Spleen (tissue), 11 donors: ENCODE measurements around the gene FARP1. TPM values are rescaled to one million over a fixed set of nuclear protein-coding genes. Genes with fewer than 3 reads are reported as not detected.
A peak's percentile ranks its signal among the peaks of the same experiment; 100 is the strongest.

ENCODE experiments used
- DNase-seq: peaks from one replicate; pipeline ENCODE4 v3.0.0-alpha.2; 2020
- H3K27ac ChIP-seq, 8 donors: fragments of 200-600 bp; sonication (generic) in 7 of 8; 1 replicate in 4 of 8; 2 replicates in 4 of 8; pipeline versions ENCODE4 v1.5.0 to v1.8.0; 2016 to 2021; ENCODE audit warnings: inconsistent platforms in 4 of 8, mild to moderate bottlenecking in 4 of 8, moderate library complexity in 1 of 8
- H3K27me3 ChIP-seq, 7 donors: fragments of 200-600 bp; sonication (generic) in 6 of 7; replicated peaks in 1 of 7; 1 replicate in 4 of 7; 2 replicates in 3 of 7; pipeline versions ENCODE4 v1.5.0 to v1.8.0; 2016 to 2021; ENCODE audit warnings: inconsistent platforms in 3 of 7, mild to moderate bottlenecking in 1 of 7
- H3K36me3 ChIP-seq, 6 donors: fragments of 200-600 bp; sonication (generic) in 5 of 6; 1 replicate in 4 of 6; 2 replicates in 2 of 6; pipeline versions ENCODE4 v1.5.0 to v1.8.0; 2016 to 2021; ENCODE audit warnings: inconsistent platforms in 2 of 6
- H3K4me1 ChIP-seq, 6 donors: fragments of 200-600 bp; sonication (generic) in 5 of 6; 1 replicate in 3 of 6; 2 replicates in 3 of 6; pipeline versions ENCODE4 v1.5.0 to v1.8.0; 2016 to 2021; ENCODE audit warnings: inconsistent platforms in 3 of 6
- H3K4me3 ChIP-seq, 8 donors: fragments of 200-600 bp; sonication (generic) in 7 of 8; 1 replicate in 4 of 8; 2 replicates in 4 of 8; pipeline versions ENCODE4 v1.5.0 to v1.8.0; 2016 to 2021; ENCODE audit warnings: inconsistent platforms in 4 of 8, mild to moderate bottlenecking in 4 of 8, moderate library complexity in 2 of 8
- H3K9me3 ChIP-seq, 8 donors: fragments of 200-600 bp; sonication (generic) in 7 of 8; 1 replicate in 4 of 8; 2 replicates in 4 of 8; pipeline versions ENCODE4 v1.5.0 to v1.8.0; 2016 to 2021; ENCODE audit warnings: inconsistent platforms in 4 of 8
- CTCF ChIP-seq, 11 experiments: fragments of 200-600 bp in 7 of 11; fragments of 450-650 bp in 4 of 11; sonication (generic) in 4 of 11; IDR thresholded peaks in 8 of 11; conservative IDR thresholded peaks in 3 of 11; 1 replicate in 7 of 11; 2 replicates in 4 of 11; pipeline versions ENCODE4 v1.4.0 to v1.8.0; 2016 to 2021; ENCODE audit warnings: antibody characterized with exemption in 11 of 11, inconsistent platforms in 4 of 11, mild to moderate bottlenecking in 1 of 11
- POLR2A ChIP-seq, 3 donors: fragments of 450-650 bp; IDR thresholded peaks; one replicate each; pipeline ENCODE4 v1.5.1; 2017; ENCODE audit warnings: antibody characterized with exemption in 3 of 3, mild to moderate bottlenecking in 1 of 3
- POLR2AphosphoS5 ChIP-seq, 3 donors: sonication (generic); formaldehyde crosslinking; IDR thresholded peaks; one replicate each; pipeline ENCODE4 v1.5.1; 2017; ENCODE audit warnings: antibody characterized with exemption in 3 of 3
- WGBS, 5 donors: extraction: QIAGEN DNeasy Blood & Tissue Kit in 3 of 5; methylation state at CpG; one replicate each; pipeline versions ENCODE4 v1.1.5 to v1.1.7; 2013 to 2018; 5-methylcytosine and 5-hydroxymethylcytosine counted together
- intact Hi-C: fragments of 100-400 bp; cut with DNase I; formaldehyde crosslinking; loops from one replicate; pipeline ENCODE4 v1.15.0; 2023; ENCODE audit warnings: low total_unique reads
- polyA plus RNA-seq, 3 donors: library from polyadenylated mRNA; stranded (reverse); fragments of 200-250 nt; gene quantifications; one replicate each; pipeline ENCODE4 v1.2.1, GENCODE V29; 2013
- total RNA-seq, 7 donors: library from RNA; depleted of rRNA in 3 of 7; stranded (reverse); fragments of >200 nt in 3 of 7; fragmentation: NEBNext Ultra II Directional in 4 of 7; extraction: Animal tissue kit (Norgen Biotek cat#: 25700) in 4 of 7; gene quantifications; one replicate each; pipeline versions ENCODE4 v1.1.0 to v1.2.1, GENCODE V29; 2016 to 2021
- donor health status: healthy with polysubstance abuse.
- donor health status: DM: no; HTN: no; CAD: no; lungs with moderate emphysema.
- donor health status: DM: no; HTN: no; CAD: no.
- donor health status: Bipolar disorder and iron deficiency.
- donor health status: healthy.
- donor health status: DM: no; HTN: no; CAD: no.
- donor health status: DM: yes; HTN: yes; CAD: no.

FARP1 gene
- total and polyA plus RNA-seq, 10 donors = 3.7 to 60.9 (median 33.0) TPM

GRCh38 chr13:98490195-98490836 lies 347.4 kb downstream of the FARP1 start:
- no peaks in the 10 kb centered on the region for H3K27me3 ChIP-seq
- H3K36me3 ChIP-seq = peaks cover 0 to 11% (median 0%) of the 10 kb centered on the region in 6 donors
- H3K4me1 ChIP-seq = peaks cover 34 to 96% (median 84%) of the 10 kb centered on the region in 6 donors
- TF ChIP-seq POLR2A (IDR thresholded peaks at IDR 0.05) (no peak), CTCF (IDR thresholded peaks at IDR 0.05 in 8 of 11, conservative IDR thresholded peaks at IDR 0.05 in 3 of 11) (no peak), POLR2AphosphoS5 (IDR thresholded peaks at IDR 0.05) (no peak)
- 57 to 74% (median 67%) methylated on average over 9 of the region's 9 CpGs for WGBS, 5 donors
- H3K4me3 ChIP-seq = no peak overlapping the region
- H3K27ac ChIP-seq = peak overlapping the region in 5 of 8 donors; percentile 11 to 55 (median 49)
- DNase-seq = no peak
- no peaks in the 10 kb centered on the region for H3K9me3 ChIP-seq
- intact Hi-C loops = no loop called here

GRCh38 chr13:98490866-98491265 lies 348.0 kb downstream of the FARP1 start:
- Histone ChIP-seq H3K36me3 (peaks cover 0 to 13% (median 0%) of the 10 kb centered on the region in 6 donors), H3K4me1 (peaks cover 28 to 96% (median 80%) of the 10 kb centered on the region in 6 donors), H3K9me3 (no peaks in the 10 kb centered on the region), H3K27ac (peak overlapping the region in 4 of 8 donors; percentile 38 to 55 (median 51)), H3K4me3 (no peak overlapping the region), H3K27me3 (no peaks in the 10 kb centered on the region)
- no peak for DNase-seq
- intact Hi-C loops = no loop called here
- TF ChIP-seq CTCF (IDR thresholded peaks at IDR 0.05 in 8 of 11, conservative IDR thresholded peaks at IDR 0.05 in 3 of 11) (no peak), POLR2AphosphoS5 (IDR thresholded peaks at IDR 0.05) (no peak), POLR2A (IDR thresholded peaks at IDR 0.05) (no peak)
- 70 to 84% (median 82%) methylated on average over 8 of the region's 8 CpGs for WGBS, 5 donors

- Histone ChIP-seq H3K4me1 (peaks cover 24 to 96% (median 78%) of the 10 kb centered on the region in 6 donors), H3K9me3 (no peaks in the 10 kb centered on the region), H3K27me3 (no peaks in the 10 kb centered on the region), H3K36me3 (peaks cover 0 to 17% (median 0%) of the 10 kb centered on the region in 6 donors), H3K4me3 (no peak overlapping the region), H3K27ac (peak overlapping the region in 4 of 8 donors; percentile 18 to 44 (median 28))
- intact Hi-C loops = no loop called here
- no peak for TF ChIP-seq POLR2AphosphoS5 (IDR thresholded peaks at IDR 0.05)
- TF ChIP-seq CTCF (IDR thresholded peaks at IDR 0.05 in 8 of 11, conservative IDR thresholded peaks at IDR 0.05 in 3 of 11) = no peak
- no peak for TF ChIP-seq POLR2A (IDR thresholded peaks at IDR 0.05)
- 82 to 90% (median 86%) methylated on average over 6 of the region's 6 CpGs for WGBS, 5 donors
- no peak for DNase-seq
Observed at GRCh38 chr13:98492335-98493041, 349.6 kb downstream of the FARP1 start.
